ENCODE results near the gene EPB41L5.

GRCh38 chr2:120219291-120219690 lies 206.4 kb downstream of the EPB41L5 start:
- no peak for TF ChIP-seq POLR2A (IDR thresholded peaks at IDR 0.05)
- no peak for TF ChIP-seq CTCF (IDR thresholded peaks at IDR 0.05)

Measured in right lobe of liver (tissue), 4 donors.